Measurements from ENCODE around the gene GPN2. TPM values are rescaled to one million over a fixed set of nuclear protein-coding genes. Genes with fewer than 3 reads are reported as not detected.

The GPN2 gene
- total and polyA plus RNA-seq, 9 of the 15 experiments (the other 6 are each of a cell fraction or from before 2014, with no cell fraction given) = 9.9 to 58.8 (median 20.4) TPM

GRCh38 chr1:26889551-26890466 is at the start of gene GPN2 (continued):
- TF ChIP-seq, protein P1, sequence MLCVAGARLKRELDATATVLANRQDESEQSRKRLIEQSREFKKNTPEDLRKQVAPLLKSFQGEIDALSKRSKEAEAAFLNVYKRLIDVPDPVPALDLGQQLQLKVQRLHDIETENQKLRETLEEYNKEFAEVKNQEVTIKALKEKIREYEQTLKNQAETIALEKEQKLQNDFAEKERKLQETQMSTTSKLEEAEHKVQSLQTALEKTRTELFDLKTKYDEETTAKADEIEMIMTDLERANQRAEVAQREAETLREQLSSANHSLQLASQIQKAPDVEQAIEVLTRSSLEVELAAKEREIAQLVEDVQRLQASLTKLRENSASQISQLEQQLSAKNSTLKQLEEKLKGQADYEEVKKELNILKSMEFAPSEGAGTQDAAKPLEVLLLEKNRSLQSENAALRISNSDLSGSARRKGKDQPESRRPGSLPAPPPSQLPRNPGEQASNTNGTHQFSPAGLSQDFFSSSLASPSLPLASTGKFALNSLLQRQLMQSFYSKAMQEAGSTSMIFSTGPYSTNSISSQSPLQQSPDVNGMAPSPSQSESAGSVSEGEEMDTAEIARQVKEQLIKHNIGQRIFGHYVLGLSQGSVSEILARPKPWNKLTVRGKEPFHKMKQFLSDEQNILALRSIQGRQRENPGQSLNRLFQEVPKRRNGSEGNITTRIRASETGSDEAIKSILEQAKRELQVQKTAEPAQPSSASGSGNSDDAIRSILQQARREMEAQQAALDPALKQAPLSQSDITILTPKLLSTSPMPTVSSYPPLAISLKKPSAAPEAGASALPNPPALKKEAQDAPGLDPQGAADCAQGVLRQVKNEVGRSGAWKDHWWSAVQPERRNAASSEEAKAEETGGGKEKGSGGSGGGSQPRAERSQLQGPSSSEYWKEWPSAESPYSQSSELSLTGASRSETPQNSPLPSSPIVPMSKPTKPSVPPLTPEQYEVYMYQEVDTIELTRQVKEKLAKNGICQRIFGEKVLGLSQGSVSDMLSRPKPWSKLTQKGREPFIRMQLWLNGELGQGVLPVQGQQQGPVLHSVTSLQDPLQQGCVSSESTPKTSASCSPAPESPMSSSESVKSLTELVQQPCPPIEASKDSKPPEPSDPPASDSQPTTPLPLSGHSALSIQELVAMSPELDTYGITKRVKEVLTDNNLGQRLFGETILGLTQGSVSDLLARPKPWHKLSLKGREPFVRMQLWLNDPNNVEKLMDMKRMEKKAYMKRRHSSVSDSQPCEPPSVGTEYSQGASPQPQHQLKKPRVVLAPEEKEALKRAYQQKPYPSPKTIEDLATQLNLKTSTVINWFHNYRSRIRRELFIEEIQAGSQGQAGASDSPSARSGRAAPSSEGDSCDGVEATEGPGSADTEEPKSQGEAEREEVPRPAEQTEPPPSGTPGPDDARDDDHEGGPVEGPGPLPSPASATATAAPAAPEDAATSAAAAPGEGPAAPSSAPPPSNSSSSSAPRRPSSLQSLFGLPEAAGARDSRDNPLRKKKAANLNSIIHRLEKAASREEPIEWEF (CRISPR knock-in tag; IDR thresholded peaks at IDR 0.05) = no peak
- TF ChIP-seq ARID2 (IDR thresholded peaks at IDR 0.05) (no peak), DLX4 (CRISPR knock-in tag; IDR thresholded peaks at IDR 0.05) (no peak), CREB1 (IDR thresholded peaks at IDR 0.05) (peak; percentile 81), CREB1 (CRISPR knock-in tag; IDR thresholded peaks at IDR 0.05) (peak; percentile 85), NR2C1 (IDR thresholded peaks at IDR 0.05) (no peak), NR2C1 (tag; IDR thresholded peaks at IDR 0.05) (no peak), ADNP (tag; IDR thresholded peaks at IDR 0.05) (no peak), SMARCA5 (IDR thresholded peaks at IDR 0.05) (peak; percentile 57; the same call in 1 of the 2 replicates), KDM2B (CRISPR knock-in tag; IDR thresholded peaks at IDR 0.05) (no peak), POU5F1 (IDR thresholded peaks at IDR 0.05; ENCODE audit: borderline replicate concordance, low read depth, low read length, partially characterized antibody) (no peak)
- TF ChIP-seq, protein P2, sequence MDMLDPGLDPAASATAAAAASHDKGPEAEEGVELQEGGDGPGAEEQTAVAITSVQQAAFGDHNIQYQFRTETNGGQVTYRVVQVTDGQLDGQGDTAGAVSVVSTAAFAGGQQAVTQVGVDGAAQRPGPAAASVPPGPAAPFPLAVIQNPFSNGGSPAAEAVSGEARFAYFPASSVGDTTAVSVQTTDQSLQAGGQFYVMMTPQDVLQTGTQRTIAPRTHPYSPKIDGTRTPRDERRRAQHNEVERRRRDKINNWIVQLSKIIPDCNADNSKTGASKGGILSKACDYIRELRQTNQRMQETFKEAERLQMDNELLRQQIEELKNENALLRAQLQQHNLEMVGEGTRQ (CRISPR knock-in tag; IDR thresholded peaks at IDR 0.05) = no peak
- TF ChIP-seq, protein P3, sequence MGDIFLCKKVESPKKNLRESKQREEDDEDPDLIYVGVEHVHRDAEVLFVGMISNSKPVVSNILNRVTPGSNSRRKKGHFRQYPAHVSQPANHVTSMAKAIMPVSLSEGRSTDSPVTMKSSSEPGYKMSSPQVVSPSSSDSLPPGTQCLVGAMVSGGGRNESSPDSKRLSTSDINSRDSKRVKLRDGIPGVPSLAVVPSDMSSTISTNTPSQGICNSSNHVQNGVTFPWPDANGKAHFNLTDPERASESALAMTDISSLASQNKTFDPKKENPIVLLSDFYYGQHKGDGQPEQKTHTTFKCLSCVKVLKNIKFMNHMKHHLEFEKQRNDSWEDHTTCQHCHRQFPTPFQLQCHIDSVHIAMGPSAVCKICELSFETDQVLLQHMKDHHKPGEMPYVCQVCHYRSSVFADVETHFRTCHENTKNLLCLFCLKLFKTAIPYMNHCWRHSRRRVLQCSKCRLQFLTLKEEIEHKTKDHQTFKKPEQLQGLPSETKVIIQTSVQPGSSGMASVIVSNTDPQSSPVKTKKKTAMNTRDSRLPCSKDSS (IDR thresholded peaks at IDR 0.05; ENCODE audit: low read depth, partially characterized antibody) = no peak
- TF ChIP-seq, protein P4, sequence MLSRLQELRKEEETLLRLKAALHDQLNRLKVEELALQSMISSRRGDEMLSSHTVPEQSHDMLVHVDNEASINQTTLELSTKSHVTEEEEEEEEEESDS (CRISPR knock-in tag; IDR thresholded peaks at IDR 0.05) = no peak
- TF ChIP-seq, protein P5, sequence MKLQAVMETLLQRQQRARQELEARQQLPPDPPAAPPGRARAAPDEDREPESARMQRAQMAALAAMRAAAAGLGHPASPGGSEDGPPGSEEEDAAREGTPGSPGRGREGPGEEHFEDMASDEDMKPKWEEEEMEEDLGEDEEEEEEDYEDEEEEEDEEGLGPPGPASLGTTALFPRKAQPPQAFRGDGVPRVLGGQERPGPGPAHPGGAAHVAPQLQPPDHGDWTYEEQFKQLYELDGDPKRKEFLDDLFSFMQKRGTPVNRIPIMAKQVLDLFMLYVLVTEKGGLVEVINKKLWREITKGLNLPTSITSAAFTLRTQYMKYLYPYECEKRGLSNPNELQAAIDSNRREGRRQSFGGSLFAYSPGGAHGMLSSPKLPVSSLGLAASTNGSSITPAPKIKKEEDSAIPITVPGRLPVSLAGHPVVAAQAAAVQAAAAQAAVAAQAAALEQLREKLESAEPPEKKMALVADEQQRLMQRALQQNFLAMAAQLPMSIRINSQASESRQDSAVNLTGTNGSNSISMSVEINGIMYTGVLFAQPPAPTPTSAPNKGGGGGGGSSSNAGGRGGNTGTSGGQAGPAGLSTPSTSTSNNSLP (IDR thresholded peaks at IDR 0.05; ENCODE audit: borderline replicate concordance, low read depth, low read length) = no peak

All from K562 (cell line).